Lower leg skin (tissue), 4 donors: ENCODE results near the gene TMCC2. TPM values are rescaled to one million over a fixed set of nuclear protein-coding genes. Genes with fewer than 3 reads are reported as not detected.

ENCODE experiments used
- DNase-seq, 2 donors: peaks; one replicate each; pipeline ENCODE4 v3.0.0-alpha.2; 2019; ENCODE audit warnings: low spot score in 2 of 2
- H3K4me3 ChIP-seq: fragments of 200-600 bp; sonication (generic); 2 replicates; pipeline ENCODE4 v1.5.1; 2017; ENCODE audit warnings: mild to moderate bottlenecking, low read depth; ENCODE audit not compliant: poor library complexity, severe bottlenecking
- POLR2A ChIP-seq, 2 donors: fragments of 450-650 bp; IDR thresholded peaks; one replicate each; pipeline ENCODE4 v1.6.1; 2016 to 2017; ENCODE audit warnings: antibody characterized with exemption in 2 of 2, mild to moderate bottlenecking in 1 of 2, moderate library complexity in 1 of 2
- WGBS, 2 donors: methylation state at CpG; one replicate each; pipeline ENCODE4 v1.1.5; 2018; 5-methylcytosine and 5-hydroxymethylcytosine counted together
- intact Hi-C: fragments of 100-400 bp; cut with DNase I; formaldehyde crosslinking; loops from one replicate; pipeline ENCODE4 v1.15.0; 2023; ENCODE audit warnings: low total_unique reads
- total RNA-seq, 4 donors: library from RNA; depleted of rRNA; stranded (reverse); fragments of >200 nt; gene quantifications; one replicate each; pipeline ENCODE4 v1.1.0, GENCODE V29; 2016
- TF ChIP-seq, protein P1 (sequence below), 3 donors: fragments of 450-650 bp; IDR thresholded peaks; one replicate each; pipeline ENCODE4 v1.5.1; 2016; ENCODE audit warnings: antibody characterized with exemption in 3 of 3, mild to moderate bottlenecking in 3 of 3, moderate library complexity in 2 of 3

Gene TMCC2
- total RNA-seq, 4 donors from 2014 or later: 2.2 to 4.2 (median 3.5) TPM

DNA sequence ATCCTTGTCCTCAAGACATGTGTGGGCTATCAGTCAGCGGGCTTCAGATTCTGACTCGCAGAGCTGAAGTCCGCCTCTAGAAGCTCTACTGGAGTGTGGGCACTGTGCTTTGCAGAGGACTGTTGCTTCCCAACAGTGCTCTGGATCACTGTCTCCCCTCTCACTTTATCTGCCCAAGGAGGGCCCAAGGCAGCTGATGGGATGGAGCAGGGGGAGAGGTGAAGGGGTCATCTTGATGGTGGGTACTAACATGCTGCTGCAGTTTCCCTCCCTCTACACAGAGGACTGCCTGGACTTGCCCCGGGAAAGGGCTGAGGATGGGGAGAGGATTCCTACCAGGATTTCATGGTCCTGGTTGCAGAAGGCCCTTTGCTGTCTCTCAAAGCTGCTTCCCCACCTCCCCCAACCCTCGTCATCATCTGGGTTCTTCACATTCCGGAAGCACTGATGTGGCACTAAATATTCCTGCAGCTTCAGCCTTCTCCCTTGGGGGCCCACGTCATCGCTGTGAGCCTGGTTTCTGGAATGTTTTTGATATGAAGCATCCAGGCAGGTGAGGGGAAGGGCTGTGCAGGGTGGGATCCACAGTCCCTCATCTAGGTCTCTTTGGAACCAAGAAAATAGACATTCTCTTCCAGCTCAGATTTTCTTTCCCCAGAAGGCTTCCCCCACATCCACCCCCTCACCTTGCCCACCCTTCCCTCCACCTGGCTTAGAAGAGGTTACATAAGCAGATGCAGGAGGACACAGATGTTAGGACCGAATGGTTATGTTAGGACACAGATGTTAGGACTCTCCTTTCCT, 70.6 kb downstream of the TMCC2 start:
- no peak overlapping the region for H3K4me3 ChIP-seq
- 70 to 87% methylated on average over 9 of the region's 9 CpGs for WGBS, 2 donors
- TF ChIP-seq, protein P1, sequence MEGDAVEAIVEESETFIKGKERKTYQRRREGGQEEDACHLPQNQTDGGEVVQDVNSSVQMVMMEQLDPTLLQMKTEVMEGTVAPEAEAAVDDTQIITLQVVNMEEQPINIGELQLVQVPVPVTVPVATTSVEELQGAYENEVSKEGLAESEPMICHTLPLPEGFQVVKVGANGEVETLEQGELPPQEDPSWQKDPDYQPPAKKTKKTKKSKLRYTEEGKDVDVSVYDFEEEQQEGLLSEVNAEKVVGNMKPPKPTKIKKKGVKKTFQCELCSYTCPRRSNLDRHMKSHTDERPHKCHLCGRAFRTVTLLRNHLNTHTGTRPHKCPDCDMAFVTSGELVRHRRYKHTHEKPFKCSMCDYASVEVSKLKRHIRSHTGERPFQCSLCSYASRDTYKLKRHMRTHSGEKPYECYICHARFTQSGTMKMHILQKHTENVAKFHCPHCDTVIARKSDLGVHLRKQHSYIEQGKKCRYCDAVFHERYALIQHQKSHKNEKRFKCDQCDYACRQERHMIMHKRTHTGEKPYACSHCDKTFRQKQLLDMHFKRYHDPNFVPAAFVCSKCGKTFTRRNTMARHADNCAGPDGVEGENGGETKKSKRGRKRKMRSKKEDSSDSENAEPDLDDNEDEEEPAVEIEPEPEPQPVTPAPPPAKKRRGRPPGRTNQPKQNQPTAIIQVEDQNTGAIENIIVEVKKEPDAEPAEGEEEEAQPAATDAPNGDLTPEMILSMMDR (IDR thresholded peaks at IDR 0.05): no peak
- no peak for TF ChIP-seq POLR2A (IDR thresholded peaks at IDR 0.05)
- DNase-seq: no peak
- intact Hi-C loops: no loop called here

DNA sequence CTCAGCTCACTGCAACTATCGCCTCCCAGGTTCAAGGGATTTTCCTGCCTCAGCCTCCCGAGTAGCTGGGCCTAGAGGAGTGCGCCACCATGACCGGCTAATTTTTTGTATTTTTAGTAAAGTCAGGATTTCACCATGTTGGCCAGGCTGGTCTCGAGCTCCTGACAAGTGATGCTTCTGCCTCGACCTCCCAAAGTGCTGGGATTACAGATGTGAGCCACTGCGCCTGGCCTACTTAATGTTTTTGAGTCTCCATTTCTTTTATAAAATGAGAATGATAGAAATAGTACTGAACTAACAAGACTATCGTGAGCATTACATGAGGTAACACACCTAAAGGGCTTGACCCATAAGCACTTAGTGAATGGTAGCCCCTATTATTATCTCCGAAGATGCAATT, 72.4 kb downstream of the TMCC2 start:
- WGBS, 2 donors: 84 to 89% methylated on average over 9 of the region's 9 CpGs
- no peak for TF ChIP-seq POLR2A (IDR thresholded peaks at IDR 0.05)
- TF ChIP-seq, protein P1 (IDR thresholded peaks at IDR 0.05): no peak
- DNase-seq: no peak
- no peak overlapping the region for H3K4me3 ChIP-seq
- intact Hi-C loops: no loop called here

DNA sequence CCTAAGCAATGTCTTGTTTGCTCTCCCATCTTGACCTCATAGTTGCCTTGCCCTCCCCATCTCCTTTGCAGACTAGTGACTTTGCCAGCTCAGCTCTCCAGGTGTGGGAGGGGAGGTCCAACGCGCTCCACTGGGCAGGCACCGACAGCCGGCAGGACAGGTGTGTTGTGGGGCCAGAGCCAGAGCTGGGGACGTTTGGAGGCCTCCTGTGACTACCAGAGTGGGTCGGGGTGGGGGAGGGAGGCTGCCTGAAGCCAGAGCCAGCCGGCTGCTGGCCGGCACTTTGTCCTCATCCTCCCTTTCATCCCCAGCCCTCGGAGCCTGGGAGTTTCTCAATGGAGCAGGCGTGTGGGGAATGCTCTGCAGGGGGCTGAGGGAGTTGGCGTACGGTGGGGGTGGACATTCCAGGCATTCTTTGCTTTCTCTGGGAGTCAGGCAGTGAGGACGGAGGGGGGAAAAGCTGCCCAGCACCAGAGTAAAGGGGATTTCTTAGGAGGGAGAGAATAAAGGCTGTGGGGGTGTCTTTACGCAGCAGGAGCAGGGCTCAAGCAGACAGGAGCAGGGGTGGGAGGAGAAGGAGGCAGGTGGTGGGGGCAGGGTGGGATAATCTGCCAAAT, 73.6 kb downstream of the TMCC2 start:
- intact Hi-C loops: no loop called here
- DNase-seq: no peak
- no peak overlapping the region for H3K4me3 ChIP-seq
- TF ChIP-seq, protein P1 (IDR thresholded peaks at IDR 0.05): no peak
- TF ChIP-seq POLR2A (IDR thresholded peaks at IDR 0.05): no peak
- 46 to 53% methylated on average over 13 to 14 of the region's 14 CpGs for WGBS, 2 donors

DNA sequence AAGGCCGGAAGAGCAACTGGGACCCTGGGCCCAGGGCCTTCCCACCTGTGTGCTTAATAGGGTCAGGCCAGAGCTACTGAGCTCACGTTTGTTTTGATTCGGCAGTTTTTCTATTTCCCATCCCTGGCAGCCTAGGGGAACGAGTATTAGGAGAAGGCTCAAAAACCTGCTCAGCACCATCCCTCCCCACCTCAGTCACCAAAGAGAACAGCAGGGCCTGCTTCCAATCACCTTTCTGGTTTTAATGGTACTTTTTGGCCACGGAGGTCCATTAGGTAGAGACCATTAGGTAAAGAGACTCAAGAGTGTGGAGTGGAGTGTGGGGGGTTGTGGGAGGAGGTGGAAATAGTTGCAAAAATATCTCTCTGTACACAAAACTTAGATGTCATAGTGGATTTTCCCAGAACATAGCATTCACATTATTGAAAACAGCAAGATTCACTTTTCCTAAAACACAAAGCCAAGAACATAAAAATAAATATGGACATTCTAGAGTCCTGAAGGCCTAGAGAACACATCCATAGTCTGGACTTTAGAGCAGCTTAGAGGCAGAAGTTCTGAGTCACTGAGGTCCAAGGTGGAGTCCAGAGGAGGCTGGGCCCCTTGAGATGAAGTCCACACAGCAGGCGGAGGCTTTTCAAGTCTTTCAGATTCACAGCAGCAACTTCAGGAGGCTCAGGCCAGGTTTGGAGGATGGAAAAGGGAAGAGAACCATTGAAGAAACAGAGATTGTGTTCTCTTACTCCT, 74.3 kb downstream of the TMCC2 start:
- intact Hi-C loops: no loop called here
- TF ChIP-seq, protein P1 (IDR thresholded peaks at IDR 0.05): no peak
- no peak for TF ChIP-seq POLR2A (IDR thresholded peaks at IDR 0.05)
- WGBS, 2 donors: 81 to 91% methylated on average over 6 of the region's 6 CpGs
- DNase-seq: no peak
- H3K4me3 ChIP-seq: no peak overlapping the region

DNA sequence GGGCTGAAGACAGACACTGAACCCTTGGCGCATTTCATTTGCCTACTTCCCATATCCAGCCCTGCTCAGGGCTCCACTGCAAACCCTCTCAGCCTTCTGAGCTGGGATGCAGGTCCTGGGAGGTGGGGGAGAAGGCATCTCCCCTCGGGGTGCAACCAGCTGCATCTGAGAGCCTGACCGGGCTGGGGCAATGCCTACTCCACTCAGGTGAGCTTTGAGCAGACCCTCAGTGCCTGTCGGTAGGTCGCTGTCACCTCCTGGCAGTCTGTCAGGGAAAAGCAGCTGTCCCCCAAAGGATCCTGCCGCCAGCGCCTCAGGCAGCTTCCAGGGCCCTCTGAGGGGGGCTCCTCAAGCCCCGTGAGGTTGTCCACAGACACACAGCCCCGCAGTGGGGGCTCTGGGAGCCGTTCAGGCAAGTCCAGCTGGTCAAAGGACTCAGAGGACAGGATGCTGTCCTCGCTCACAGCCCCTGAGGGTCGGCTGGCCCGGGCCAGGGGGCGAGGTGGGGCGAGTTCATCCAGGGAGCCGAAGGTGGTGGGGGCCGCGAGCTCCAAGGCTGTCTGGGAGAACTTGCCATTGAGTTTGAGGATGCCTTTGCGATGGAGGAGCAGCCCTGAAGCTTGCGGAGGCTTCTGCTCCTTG, 75.6 kb downstream of the TMCC2 start:
- intact Hi-C loops: no loop called here

More for the DNA sequence above, 75.6 kb downstream of the TMCC2 start:
- 90 to 91% methylated on average over 17 to 18 of the region's 20 CpGs for WGBS, 2 donors
- TF ChIP-seq, protein P1 (IDR thresholded peaks at IDR 0.05): no peak
- no peak for TF ChIP-seq POLR2A (IDR thresholded peaks at IDR 0.05)
- DNase-seq: no peak
- H3K4me3 ChIP-seq: no peak overlapping the region
